ENCODE measurements around the gene MBNL2.

MBNL2 gene

GRCh38 chr13:97397267-97397666 is 175.1 kb downstream of the MBNL2 start:
- TF ChIP-seq, protein P1, sequence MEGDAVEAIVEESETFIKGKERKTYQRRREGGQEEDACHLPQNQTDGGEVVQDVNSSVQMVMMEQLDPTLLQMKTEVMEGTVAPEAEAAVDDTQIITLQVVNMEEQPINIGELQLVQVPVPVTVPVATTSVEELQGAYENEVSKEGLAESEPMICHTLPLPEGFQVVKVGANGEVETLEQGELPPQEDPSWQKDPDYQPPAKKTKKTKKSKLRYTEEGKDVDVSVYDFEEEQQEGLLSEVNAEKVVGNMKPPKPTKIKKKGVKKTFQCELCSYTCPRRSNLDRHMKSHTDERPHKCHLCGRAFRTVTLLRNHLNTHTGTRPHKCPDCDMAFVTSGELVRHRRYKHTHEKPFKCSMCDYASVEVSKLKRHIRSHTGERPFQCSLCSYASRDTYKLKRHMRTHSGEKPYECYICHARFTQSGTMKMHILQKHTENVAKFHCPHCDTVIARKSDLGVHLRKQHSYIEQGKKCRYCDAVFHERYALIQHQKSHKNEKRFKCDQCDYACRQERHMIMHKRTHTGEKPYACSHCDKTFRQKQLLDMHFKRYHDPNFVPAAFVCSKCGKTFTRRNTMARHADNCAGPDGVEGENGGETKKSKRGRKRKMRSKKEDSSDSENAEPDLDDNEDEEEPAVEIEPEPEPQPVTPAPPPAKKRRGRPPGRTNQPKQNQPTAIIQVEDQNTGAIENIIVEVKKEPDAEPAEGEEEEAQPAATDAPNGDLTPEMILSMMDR (conservative IDR thresholded peaks at IDR 0.05), result no peak
- no peak overlapping the region for H3K27ac ChIP-seq

DNA sequence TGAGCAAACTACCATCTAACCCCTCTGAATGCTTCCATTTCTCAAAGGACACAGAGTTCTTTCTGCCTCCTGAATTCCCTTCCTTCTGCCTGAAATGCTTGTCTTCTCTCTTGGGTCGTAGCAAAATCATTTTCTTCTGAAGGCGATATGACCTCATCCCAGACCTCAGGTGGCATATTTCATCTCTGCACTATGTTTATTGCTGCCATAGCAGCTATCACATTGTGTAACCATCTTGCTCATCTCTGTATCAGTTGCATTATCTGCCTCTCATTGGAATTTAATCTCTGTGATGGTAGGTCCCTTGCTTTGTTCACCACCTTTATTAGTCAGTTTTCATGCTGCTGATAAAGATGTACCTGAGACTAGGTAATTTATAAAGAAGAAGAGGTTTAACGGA is 179.3 kb downstream of the MBNL2 start:
- H3K27ac ChIP-seq, result no peak overlapping the region
- TF ChIP-seq, protein P1 (conservative IDR thresholded peaks at IDR 0.05), result no peak

GRCh38 chr13:97403893-97404750 is 182.0 kb downstream of the MBNL2 start:
- peak overlapping the region; percentile 1; the same call in 1 of the 2 replicates for H3K27ac ChIP-seq
- TF ChIP-seq, protein P1 (conservative IDR thresholded peaks at IDR 0.05), result no peak

DNA sequence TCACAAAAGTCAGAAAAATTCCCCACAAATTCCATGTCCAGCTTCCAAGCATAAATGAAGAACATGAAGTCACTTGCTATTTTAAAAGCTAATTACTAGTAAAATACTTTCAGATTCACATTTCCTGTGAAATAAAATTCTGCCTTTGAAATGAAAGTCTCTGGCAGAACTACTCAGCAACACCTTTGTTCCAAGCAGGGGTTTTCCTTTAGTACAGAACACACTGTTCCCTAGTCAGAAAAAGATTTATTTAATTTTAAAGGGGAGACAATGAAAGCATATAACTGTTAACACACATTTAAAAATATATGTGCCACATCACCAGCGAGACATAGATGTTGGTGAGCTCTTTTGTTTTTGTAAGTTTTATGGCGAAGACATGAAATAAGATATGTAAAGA is 185.4 kb downstream of the MBNL2 start:
- TF ChIP-seq, protein P1 (conservative IDR thresholded peaks at IDR 0.05), result no peak
- H3K27ac ChIP-seq, result no peak overlapping the region

- TF ChIP-seq, protein P1 (conservative IDR thresholded peaks at IDR 0.05), result no peak
- H3K27ac ChIP-seq, result no peak overlapping the region
Observed at GRCh38 chr13:97408938-97409337, 186.8 kb downstream of the MBNL2 start.

DNA sequence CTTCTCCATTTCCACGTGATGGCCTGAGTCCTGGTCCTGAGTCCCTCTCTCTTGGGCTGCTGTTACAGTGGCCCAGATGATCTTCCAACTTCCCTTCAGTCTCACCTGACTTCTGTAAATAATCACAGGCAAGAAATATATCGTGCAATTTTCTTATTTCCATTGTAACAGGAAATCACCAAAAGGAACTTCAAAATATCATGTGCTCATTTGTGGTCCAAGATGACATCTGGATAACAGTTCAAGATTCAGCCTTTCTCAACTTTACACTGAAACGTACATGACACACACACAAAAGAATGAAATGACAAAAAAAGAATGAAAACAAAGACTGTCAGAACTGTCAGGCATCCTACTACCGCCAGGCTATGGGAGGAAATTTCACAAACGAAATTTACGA is 189.9 kb downstream of the MBNL2 start:
- H3K27ac ChIP-seq, result no peak overlapping the region
- TF ChIP-seq, protein P1 (conservative IDR thresholded peaks at IDR 0.05), result no peak

DNA sequence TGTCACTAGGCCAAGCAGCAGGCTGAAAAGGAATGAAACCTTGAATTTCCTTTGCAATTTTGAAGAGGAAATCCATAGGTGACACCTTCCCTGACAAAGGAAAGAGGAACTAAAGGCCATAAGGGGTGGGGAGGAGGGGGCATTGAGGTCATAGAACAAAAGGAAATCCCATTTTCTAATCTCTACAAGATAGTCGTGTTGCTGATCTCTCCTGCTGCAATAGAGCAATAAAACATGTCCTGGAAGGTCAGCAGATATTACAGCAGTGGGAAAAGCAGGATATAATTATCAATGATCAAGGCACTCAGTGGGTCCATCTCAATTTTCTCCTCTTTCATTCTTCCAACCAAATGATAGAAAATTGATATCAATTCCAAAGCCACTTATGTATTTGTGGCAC is 191.6 kb downstream of the MBNL2 start:
- TF ChIP-seq, protein P1 (conservative IDR thresholded peaks at IDR 0.05), result no peak
- no peak overlapping the region for H3K27ac ChIP-seq
